22Rv1 (cell line): Measurements from ENCODE around the gene RBM20.

Experiments
- H3K27ac ChIP-seq: fragments of 450-650 bp; 2 replicates; pipeline ENCODE4 v1.5.1; 2017
- ZFX ChIP-seq: fragments of 450-650 bp; IDR thresholded peaks from 2 replicates; pipeline ENCODE4 v1.6.1; 2017; ENCODE audit warnings: antibody characterized with exemption, borderline replicate concordance
- TF ChIP-seq, protein P1 (sequence below): fragments of 450-650 bp; IDR thresholded peaks from 2 replicates; pipeline ENCODE4 v1.5.1; 2017; ENCODE audit warnings: mild to moderate bottlenecking

RBM20 gene

GRCh38 chr10:110827410-110827809 is 183.3 kb downstream of the RBM20 start:
- no peak for TF ChIP-seq ZFX
- TF ChIP-seq, protein P1, sequence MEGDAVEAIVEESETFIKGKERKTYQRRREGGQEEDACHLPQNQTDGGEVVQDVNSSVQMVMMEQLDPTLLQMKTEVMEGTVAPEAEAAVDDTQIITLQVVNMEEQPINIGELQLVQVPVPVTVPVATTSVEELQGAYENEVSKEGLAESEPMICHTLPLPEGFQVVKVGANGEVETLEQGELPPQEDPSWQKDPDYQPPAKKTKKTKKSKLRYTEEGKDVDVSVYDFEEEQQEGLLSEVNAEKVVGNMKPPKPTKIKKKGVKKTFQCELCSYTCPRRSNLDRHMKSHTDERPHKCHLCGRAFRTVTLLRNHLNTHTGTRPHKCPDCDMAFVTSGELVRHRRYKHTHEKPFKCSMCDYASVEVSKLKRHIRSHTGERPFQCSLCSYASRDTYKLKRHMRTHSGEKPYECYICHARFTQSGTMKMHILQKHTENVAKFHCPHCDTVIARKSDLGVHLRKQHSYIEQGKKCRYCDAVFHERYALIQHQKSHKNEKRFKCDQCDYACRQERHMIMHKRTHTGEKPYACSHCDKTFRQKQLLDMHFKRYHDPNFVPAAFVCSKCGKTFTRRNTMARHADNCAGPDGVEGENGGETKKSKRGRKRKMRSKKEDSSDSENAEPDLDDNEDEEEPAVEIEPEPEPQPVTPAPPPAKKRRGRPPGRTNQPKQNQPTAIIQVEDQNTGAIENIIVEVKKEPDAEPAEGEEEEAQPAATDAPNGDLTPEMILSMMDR, result no peak

GRCh38 chr10:110827875-110828274 is 183.7 kb downstream of the RBM20 start:
- no peak overlapping the region for H3K27ac ChIP-seq
- TF ChIP-seq ZFX, result no peak
- TF ChIP-seq, protein P1, result no peak

More at GRCh38 chr10:110827410-110827809, 183.3 kb downstream of the RBM20 start:
- H3K27ac ChIP-seq, result no peak overlapping the region

- TF ChIP-seq, protein P1, result no peak
- TF ChIP-seq ZFX, result no peak
- no peak overlapping the region for H3K27ac ChIP-seq
Measured at GRCh38 chr10:110828525-110828924, 184.4 kb downstream of the RBM20 start.

DNA sequence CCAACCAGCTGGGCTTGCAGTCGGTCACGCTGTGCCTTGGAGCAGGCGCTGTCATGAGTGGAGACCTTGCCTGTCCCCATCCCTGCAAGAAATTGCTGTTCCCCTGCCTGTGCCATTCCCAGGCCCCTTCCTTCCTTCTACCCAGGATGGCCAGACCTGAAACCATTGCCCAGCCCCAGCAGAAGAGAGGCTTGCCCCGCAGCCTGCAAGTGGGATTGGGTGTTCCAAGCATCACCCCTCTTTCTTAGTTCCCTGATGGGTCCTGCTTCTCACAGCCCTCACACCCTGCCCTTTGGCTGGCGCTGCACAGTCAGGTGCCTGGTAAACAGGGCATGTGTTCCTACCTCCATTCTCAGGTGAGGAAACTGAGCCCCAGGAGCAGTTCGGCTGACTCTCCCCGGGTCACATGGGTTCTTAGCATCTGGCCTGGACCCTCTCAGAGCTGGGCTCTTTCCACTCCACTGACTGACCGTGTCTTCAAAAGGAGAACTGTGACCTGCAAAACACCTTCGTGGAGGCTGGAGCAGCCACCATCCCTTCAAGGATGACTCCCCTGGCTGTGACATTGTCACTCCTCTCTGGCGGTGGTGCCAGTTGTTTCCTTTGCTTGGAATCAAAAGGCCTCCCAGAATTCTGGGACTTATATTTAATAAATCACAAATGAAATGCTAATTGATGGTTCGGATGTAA is 185.7 kb downstream of the RBM20 start:
- TF ChIP-seq, protein P1, result no peak
- TF ChIP-seq ZFX, result no peak
- H3K27ac ChIP-seq, result no peak overlapping the region

GRCh38 chr10:110833234-110833940 is 189.3 kb downstream of the RBM20 start:
- TF ChIP-seq, protein P1, result no peak
- no peak for TF ChIP-seq ZFX
- no peak overlapping the region for H3K27ac ChIP-seq

GRCh38 chr10:110833941-110834628 is 189.9 kb downstream of the RBM20 start:
- TF ChIP-seq ZFX, result no peak
- TF ChIP-seq, protein P1, result no peak
- no peak overlapping the region for H3K27ac ChIP-seq
